Neural cell (in vitro differentiated cells): ENCODE results near the gene ACVR1C. TPM values are rescaled to one million over a fixed set of nuclear protein-coding genes. Genes with fewer than 3 reads are reported as not detected.

Experiments used
- H2AFZ ChIP-seq: fragments of 200-600, 300-800 bp; sonication (generic), shearing (Covaris generic); 2 replicates; pipeline ENCODE4 v1.6.0; 2014; ENCODE audit warnings: low read depth, mild to moderate bottlenecking, antibody characterized with exemption, low read length, moderate library complexity
- H3F3A ChIP-seq: fragments of 200-600 bp; shearing (Covaris generic); 2 replicates; pipeline ENCODE4 v1.6.1; 2016; ENCODE audit warnings: mild to moderate bottlenecking, moderate library complexity, mixed read lengths, antibody characterized with exemption, low read length; ENCODE audit not compliant: insufficient read depth, poor library complexity, severe bottlenecking
- H3K27ac ChIP-seq: fragments of 200-600, 300-800 bp; sonication (generic), shearing (Covaris generic); 2 replicates; pipeline ENCODE4 v1.5.1; 2014; ENCODE audit warnings: mild to moderate bottlenecking, low read length, moderate library complexity
- H3K27me3 ChIP-seq: fragments of 300-800, 200-600 bp; sonication (generic), shearing (Covaris generic); 2 replicates; pipeline ENCODE4 v1.6.0; 2014; ENCODE audit warnings: mild to moderate bottlenecking, low read depth, low read length, moderate library complexity; ENCODE audit not compliant: insufficient read depth
- H3K36me3 ChIP-seq: fragments of 300-800, 200-600 bp; sonication (generic), shearing (Covaris generic); 2 replicates; pipeline ENCODE4 v1.5.1; 2014; ENCODE audit warnings: mild to moderate bottlenecking, antibody characterized with exemption, low read length, moderate library complexity; ENCODE audit not compliant: insufficient read depth
- H3K4me2 ChIP-seq: fragments of 300-800, 200-600 bp; sonication (generic), shearing (Covaris generic); 2 replicates; pipeline ENCODE4 v1.6.0; 2014; ENCODE audit warnings: mild to moderate bottlenecking, low read length
- H3K4me3 ChIP-seq: fragments of 300-800, 200-600 bp; sonication (generic), shearing (Covaris generic); 2 replicates; pipeline ENCODE4 v1.5.1; 2014; ENCODE audit warnings: mild to moderate bottlenecking, low read length, moderate library complexity
- H3K79me2 ChIP-seq: fragments of 200-600 bp; shearing (Covaris generic); replicated peaks from 2 replicates; pipeline ENCODE4 v1.6.0; 2014; ENCODE audit warnings: mild to moderate bottlenecking, low read length, moderate library complexity; ENCODE audit not compliant: insufficient read depth
- H3K9ac ChIP-seq: fragments of 300-800, 200-600 bp; sonication (generic), shearing (Covaris generic); 2 replicates; pipeline ENCODE4 v1.6.1; 2016; ENCODE audit warnings: mild to moderate bottlenecking, low read length, mixed read lengths
- H3K9me2 ChIP-seq: fragments of 200-600 bp; shearing (Covaris generic); 2 replicates; pipeline ENCODE4 v1.6.1; 2016; ENCODE audit warnings: mild to moderate bottlenecking, low read length, mixed read lengths; ENCODE audit not compliant: insufficient read depth
- H3K9me3 ChIP-seq: fragments of 200-600, 300-800 bp; sonication (generic), shearing (Covaris generic); 2 replicates; pipeline ENCODE4 v1.6.1; 2016; ENCODE audit warnings: mild to moderate bottlenecking, mixed run types, low read length, moderate library complexity, mixed read lengths
- H4K20me1 ChIP-seq: fragments of 200-600 bp; shearing (Covaris generic); 2 replicates; pipeline ENCODE4 v1.6.1; 2016; ENCODE audit warnings: mild to moderate bottlenecking, mixed run types; ENCODE audit not compliant: insufficient read depth
- CTCF ChIP-seq: fragments of 450-650 bp; IDR thresholded peaks from 2 replicates; pipeline ENCODE4 v1.5.1; 2014; ENCODE audit warnings: antibody characterized with exemption, mild to moderate bottlenecking, moderate library complexity; ENCODE audit not compliant: poor library complexity, severe bottlenecking
- EP300 ChIP-seq: fragments of 450-650 bp; conservative IDR thresholded peaks from 2 replicates; pipeline ENCODE4 v1.6.1; 2014; ENCODE audit warnings: antibody characterized with exemption, mild to moderate bottlenecking, moderate library complexity; ENCODE audit not compliant: poor library complexity, severe bottlenecking
- EZH2 ChIP-seq: fragments of 200-600, 300-800 bp; shearing (Covaris generic), sonication (generic); IDR thresholded peaks from 2 replicates; pipeline ENCODE4 v1.6.1; 2014; ENCODE audit warnings: antibody characterized with exemption, low read length, borderline replicate concordance, mild to moderate bottlenecking; ENCODE audit not compliant: insufficient read depth, poor library complexity, severe bottlenecking
- MXI1 ChIP-seq: fragments of 450-650 bp; conservative IDR thresholded peaks from 2 replicates; pipeline ENCODE4 v1.6.1; 2014; ENCODE audit warnings: antibody characterized with exemption, mild to moderate bottlenecking; ENCODE audit not compliant: poor library complexity, severe bottlenecking
- POLR2AphosphoS5 ChIP-seq: IDR thresholded peaks from 2 replicates; pipeline ENCODE4 v1.6.1; 2012
- RAD21 ChIP-seq: fragments of 450-650 bp; conservative IDR thresholded peaks from 2 replicates; pipeline ENCODE4 v1.6.1; 2014; ENCODE audit warnings: antibody characterized with exemption, mild to moderate bottlenecking, moderate library complexity
- SMC3 ChIP-seq: fragments of 450-650 bp; conservative IDR thresholded peaks from 2 replicates; pipeline ENCODE4 v1.6.1; 2014; ENCODE audit warnings: antibody characterized with exemption, mild to moderate bottlenecking, moderate library complexity; ENCODE audit not compliant: poor library complexity
- TAF1 ChIP-seq: IDR thresholded peaks from 2 replicates; pipeline ENCODE4 v1.6.1; 2012; ENCODE audit warnings: low read depth
- polyA plus RNA-seq: library from polyadenylated mRNA; depleted of rRNA; stranded (reverse); fragments of >200 nt; gene quantifications from 2 replicates; pipeline ENCODE4 v1.2.3, GENCODE V29; 2014
- TF ChIP-seq, protein P1 (sequence below): IDR thresholded peaks from 2 replicates; pipeline ENCODE4 v1.6.1; 2012; ENCODE audit warnings: borderline replicate concordance

The ACVR1C gene
- polyA plus RNA-seq, 1 donor from 2014 or later = 0.26 TPM

- Histone ChIP-seq H3K4me3 (no peak overlapping the region), H3K9me2 (no peaks in the 10 kb centered on the region), H3K27me3 (no peaks in the 10 kb centered on the region), H2AFZ (no peak overlapping the region), H3K9ac (no peak overlapping the region), H3K27ac (no peak overlapping the region), H3K36me3 (no peaks in the 10 kb centered on the region), H3K79me2 (no peaks in the 10 kb centered on the region), H4K20me1 (no peaks in the 10 kb centered on the region), H3K4me2 (no peak overlapping the region), H3F3A (no peaks in the 10 kb centered on the region), H3K9me3 (no peaks in the 10 kb centered on the region)
- TF ChIP-seq CTCF (no peak), MXI1 (no peak), TAF1 (no peak), RAD21 (no peak), SMC3 (no peak), POLR2AphosphoS5 (no peak), EZH2 (no peak), EP300 (no peak)
- TF ChIP-seq, protein P1, sequence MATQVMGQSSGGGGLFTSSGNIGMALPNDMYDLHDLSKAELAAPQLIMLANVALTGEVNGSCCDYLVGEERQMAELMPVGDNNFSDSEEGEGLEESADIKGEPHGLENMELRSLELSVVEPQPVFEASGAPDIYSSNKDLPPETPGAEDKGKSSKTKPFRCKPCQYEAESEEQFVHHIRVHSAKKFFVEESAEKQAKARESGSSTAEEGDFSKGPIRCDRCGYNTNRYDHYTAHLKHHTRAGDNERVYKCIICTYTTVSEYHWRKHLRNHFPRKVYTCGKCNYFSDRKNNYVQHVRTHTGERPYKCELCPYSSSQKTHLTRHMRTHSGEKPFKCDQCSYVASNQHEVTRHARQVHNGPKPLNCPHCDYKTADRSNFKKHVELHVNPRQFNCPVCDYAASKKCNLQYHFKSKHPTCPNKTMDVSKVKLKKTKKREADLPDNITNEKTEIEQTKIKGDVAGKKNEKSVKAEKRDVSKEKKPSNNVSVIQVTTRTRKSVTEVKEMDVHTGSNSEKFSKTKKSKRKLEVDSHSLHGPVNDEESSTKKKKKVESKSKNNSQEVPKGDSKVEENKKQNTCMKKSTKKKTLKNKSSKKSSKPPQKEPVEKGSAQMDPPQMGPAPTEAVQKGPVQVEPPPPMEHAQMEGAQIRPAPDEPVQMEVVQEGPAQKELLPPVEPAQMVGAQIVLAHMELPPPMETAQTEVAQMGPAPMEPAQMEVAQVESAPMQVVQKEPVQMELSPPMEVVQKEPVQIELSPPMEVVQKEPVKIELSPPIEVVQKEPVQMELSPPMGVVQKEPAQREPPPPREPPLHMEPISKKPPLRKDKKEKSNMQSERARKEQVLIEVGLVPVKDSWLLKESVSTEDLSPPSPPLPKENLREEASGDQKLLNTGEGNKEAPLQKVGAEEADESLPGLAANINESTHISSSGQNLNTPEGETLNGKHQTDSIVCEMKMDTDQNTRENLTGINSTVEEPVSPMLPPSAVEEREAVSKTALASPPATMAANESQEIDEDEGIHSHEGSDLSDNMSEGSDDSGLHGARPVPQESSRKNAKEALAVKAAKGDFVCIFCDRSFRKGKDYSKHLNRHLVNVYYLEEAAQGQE = no peak
Observed at GRCh38 chr2:157644776-157645175, 16.1 kb upstream of the ACVR1C start.

DNA sequence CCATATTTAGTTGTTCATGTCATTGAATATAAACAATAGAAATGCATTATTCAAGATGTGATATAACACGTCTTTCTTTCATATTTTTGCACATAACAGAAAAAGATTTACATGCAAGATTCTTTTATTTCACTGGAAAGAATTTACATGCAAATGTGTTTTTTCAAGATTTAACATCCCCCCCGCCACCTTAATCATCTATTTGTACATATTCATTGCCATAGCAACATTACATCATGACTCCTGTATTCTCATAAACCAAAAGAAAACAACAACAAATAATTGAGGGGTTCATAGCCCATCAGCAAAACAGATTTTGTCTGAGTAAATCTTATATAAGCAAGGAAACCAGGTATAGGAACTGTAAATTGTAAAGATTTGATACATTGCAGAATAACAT lies 3.2 kb upstream of the ACVR1C start:
- H3K4me2 ChIP-seq = no peak overlapping the region
- no peaks in the 10 kb centered on the region for H3K9me3 ChIP-seq
- H3K36me3 ChIP-seq = no peaks in the 10 kb centered on the region
- no peak overlapping the region for H2AFZ ChIP-seq
- no peak overlapping the region for H3K27ac ChIP-seq
- H3K4me3 ChIP-seq = no peak overlapping the region
- peaks cover 26% of the 10 kb centered on the region for H3K27me3 ChIP-seq
- no peak for TF ChIP-seq EP300
- H3K79me2 ChIP-seq = no peaks in the 10 kb centered on the region
- no peaks in the 10 kb centered on the region for H3K9me2 ChIP-seq
- H3F3A ChIP-seq = no peaks in the 10 kb centered on the region
- no peaks in the 10 kb centered on the region for H4K20me1 ChIP-seq
- no peak overlapping the region for H3K9ac ChIP-seq
